ENCODE measurements around the gene SLC22A15. TPM values are rescaled to one million over a fixed set of nuclear protein-coding genes. Genes with fewer than 3 reads are reported as not detected.
"Not testable (repeated sequence)": the region's sequence is repeated elsewhere in the genome, so short reads cannot be mapped to it uniquely, and the experiment has no call there.

SLC22A15 gene
- total and polyA plus RNA-seq, 2 donors (not counting 1 experiment from before 2014, with no cell fraction given) = 4.9 to 21.0 TPM

DNA sequence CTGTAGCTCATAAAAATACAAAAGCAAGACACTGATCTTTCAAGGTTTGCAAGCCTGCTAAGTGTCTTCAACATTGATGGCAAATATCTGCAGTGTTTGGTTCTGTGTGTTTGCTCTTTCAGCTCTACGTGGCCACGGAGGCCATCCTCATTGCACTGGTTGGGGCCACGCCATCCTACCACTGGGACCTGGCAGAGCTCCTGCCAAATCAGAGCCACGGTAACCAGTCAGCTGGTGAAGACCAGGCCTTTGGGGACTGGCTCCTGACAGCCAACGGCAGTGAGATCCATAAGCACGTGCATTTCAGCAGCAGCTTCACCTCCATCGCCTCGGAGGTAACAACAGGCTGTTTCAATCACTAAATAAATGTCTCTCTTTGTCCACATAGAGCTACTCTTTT, 15.6 kb downstream of the SLC22A15 start:
- Histone ChIP-seq H2AFZ (ENCODE audit: low read length) (no peak overlapping the region), H3K79me2 (ENCODE audit: control insufficient read depth, insufficient read depth, low read length) (no peaks in the 10 kb centered on the region), H4K20me1 (ENCODE audit: control insufficient read depth, extremely low read depth, insufficient read depth, low read length) (no peaks in the 10 kb centered on the region), H3K36me3 (ENCODE audit: control insufficient read depth, insufficient read depth, low read length) (peaks cover 1% of the 10 kb centered on the region), H3K9me3 (ENCODE audit: control insufficient read depth, insufficient read depth, low read depth, low read length) (no peaks in the 10 kb centered on the region), H3K4me2 (ENCODE audit: extremely low read depth, insufficient read depth, low read length) (no peak overlapping the region), H3K4me3 (replicated peaks in 1 of 4; ENCODE audit: control extremely low read depth in 1 of 4, insufficient read depth in 1 of 4, low read depth in 3 of 4, low read length in 4 of 4) (no peak overlapping the region), H3K4me1 (ENCODE audit: control insufficient read depth, extremely low read depth, insufficient read depth, low read length) (no peaks in the 10 kb centered on the region), H3K27me3 (ENCODE audit: control insufficient read depth, insufficient read depth, low read length) (no peaks in the 10 kb centered on the region), H3K9ac (ENCODE audit: insufficient read depth, low read length) (no peak overlapping the region), H3K27ac (ENCODE audit: insufficient read depth, low read length) (no peak overlapping the region)
- no peak for DNase-seq (ENCODE audit: low read depth in 2 of 2)
- TF ChIP-seq, protein P1, sequence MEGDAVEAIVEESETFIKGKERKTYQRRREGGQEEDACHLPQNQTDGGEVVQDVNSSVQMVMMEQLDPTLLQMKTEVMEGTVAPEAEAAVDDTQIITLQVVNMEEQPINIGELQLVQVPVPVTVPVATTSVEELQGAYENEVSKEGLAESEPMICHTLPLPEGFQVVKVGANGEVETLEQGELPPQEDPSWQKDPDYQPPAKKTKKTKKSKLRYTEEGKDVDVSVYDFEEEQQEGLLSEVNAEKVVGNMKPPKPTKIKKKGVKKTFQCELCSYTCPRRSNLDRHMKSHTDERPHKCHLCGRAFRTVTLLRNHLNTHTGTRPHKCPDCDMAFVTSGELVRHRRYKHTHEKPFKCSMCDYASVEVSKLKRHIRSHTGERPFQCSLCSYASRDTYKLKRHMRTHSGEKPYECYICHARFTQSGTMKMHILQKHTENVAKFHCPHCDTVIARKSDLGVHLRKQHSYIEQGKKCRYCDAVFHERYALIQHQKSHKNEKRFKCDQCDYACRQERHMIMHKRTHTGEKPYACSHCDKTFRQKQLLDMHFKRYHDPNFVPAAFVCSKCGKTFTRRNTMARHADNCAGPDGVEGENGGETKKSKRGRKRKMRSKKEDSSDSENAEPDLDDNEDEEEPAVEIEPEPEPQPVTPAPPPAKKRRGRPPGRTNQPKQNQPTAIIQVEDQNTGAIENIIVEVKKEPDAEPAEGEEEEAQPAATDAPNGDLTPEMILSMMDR (conservative IDR thresholded peaks at IDR 0.05 in 1 of 2, IDR thresholded peaks at IDR 0.05 in 1 of 2; ENCODE audit: low read depth in 1 of 2, low read length in 2 of 2) = no peak
- TF ChIP-seq EZH2 (IDR thresholded peaks at IDR 0.05; ENCODE audit: low read length, missing control alignments) = no peak

- not testable (repeated sequence) for H3K4me1 ChIP-seq (ENCODE audit: control insufficient read depth, extremely low read depth, insufficient read depth, low read length); H3K27ac ChIP-seq (ENCODE audit: insufficient read depth, low read length); H3K9me3 ChIP-seq (ENCODE audit: control insufficient read depth, insufficient read depth, low read depth, low read length); H4K20me1 ChIP-seq (ENCODE audit: control insufficient read depth, extremely low read depth, insufficient read depth, low read length); DNase-seq (ENCODE audit: low read depth in 2 of 2); H3K9ac ChIP-seq (ENCODE audit: insufficient read depth, low read length); H3K36me3 ChIP-seq (ENCODE audit: control insufficient read depth, insufficient read depth, low read length); H3K4me3 ChIP-seq (replicated peaks in 1 of 4; ENCODE audit: control extremely low read depth in 1 of 4, insufficient read depth in 1 of 4, low read depth in 3 of 4, low read length in 4 of 4); H3K27me3 ChIP-seq (ENCODE audit: control insufficient read depth, insufficient read depth, low read length); H3K4me2 ChIP-seq (ENCODE audit: extremely low read depth, insufficient read depth, low read length); H2AFZ ChIP-seq (ENCODE audit: low read length); H3K79me2 ChIP-seq (ENCODE audit: control insufficient read depth, insufficient read depth, low read length)
Measured at GRCh38 chr1:115997921-115998320, 21.6 kb downstream of the SLC22A15 start.

- no peak for TF ChIP-seq EZH2 (IDR thresholded peaks at IDR 0.05; ENCODE audit: low read length, missing control alignments)
- TF ChIP-seq, protein P1 (conservative IDR thresholded peaks at IDR 0.05 in 1 of 2, IDR thresholded peaks at IDR 0.05 in 1 of 2; ENCODE audit: low read depth in 1 of 2, low read length in 2 of 2) = no peak
- H3K79me2 ChIP-seq (ENCODE audit: control insufficient read depth, insufficient read depth, low read length) = no peaks in the 10 kb centered on the region
Measured at GRCh38 chr1:116001739-116002487, 25.6 kb downstream of the SLC22A15 start.

More at GRCh38 chr1:116001739-116002487, 25.6 kb downstream of the SLC22A15 start:
- no peak overlapping the region for H2AFZ ChIP-seq (ENCODE audit: low read length)
- H3K9me3 ChIP-seq (ENCODE audit: control insufficient read depth, insufficient read depth, low read depth, low read length) = no peaks in the 10 kb centered on the region
- H3K4me2 ChIP-seq (ENCODE audit: extremely low read depth, insufficient read depth, low read length) = no peak overlapping the region
- no peaks in the 10 kb centered on the region for H3K27me3 ChIP-seq (ENCODE audit: control insufficient read depth, insufficient read depth, low read length)
- no peaks in the 10 kb centered on the region for H3K36me3 ChIP-seq (ENCODE audit: control insufficient read depth, insufficient read depth, low read length)
- no peak for DNase-seq (ENCODE audit: low read depth in 2 of 2)
- no peak overlapping the region for H3K9ac ChIP-seq (ENCODE audit: insufficient read depth, low read length)
- no peak overlapping the region for H3K4me3 ChIP-seq (replicated peaks in 1 of 4; ENCODE audit: control extremely low read depth in 1 of 4, insufficient read depth in 1 of 4, low read depth in 3 of 4, low read length in 4 of 4)
- no peaks in the 10 kb centered on the region for H3K4me1 ChIP-seq (ENCODE audit: control insufficient read depth, extremely low read depth, insufficient read depth, low read length)
- H3K27ac ChIP-seq (ENCODE audit: insufficient read depth, low read length) = no peak overlapping the region
- H4K20me1 ChIP-seq (ENCODE audit: control insufficient read depth, extremely low read depth, insufficient read depth, low read length) = no peaks in the 10 kb centered on the region
